Amniotic epithelial cell (primary cell): ENCODE measurements around the gene AP5M1.
"Not testable (repeated sequence)": the region's sequence is repeated elsewhere in the genome, so short reads cannot be mapped to it uniquely, and the experiment has no call there.

Source experiments
- DNase-seq: peaks from one replicate; pipeline ENCODE4 v3.0.0-alpha.2; 2010; ENCODE audit warnings: low read depth

The AP5M1 gene, protein sequence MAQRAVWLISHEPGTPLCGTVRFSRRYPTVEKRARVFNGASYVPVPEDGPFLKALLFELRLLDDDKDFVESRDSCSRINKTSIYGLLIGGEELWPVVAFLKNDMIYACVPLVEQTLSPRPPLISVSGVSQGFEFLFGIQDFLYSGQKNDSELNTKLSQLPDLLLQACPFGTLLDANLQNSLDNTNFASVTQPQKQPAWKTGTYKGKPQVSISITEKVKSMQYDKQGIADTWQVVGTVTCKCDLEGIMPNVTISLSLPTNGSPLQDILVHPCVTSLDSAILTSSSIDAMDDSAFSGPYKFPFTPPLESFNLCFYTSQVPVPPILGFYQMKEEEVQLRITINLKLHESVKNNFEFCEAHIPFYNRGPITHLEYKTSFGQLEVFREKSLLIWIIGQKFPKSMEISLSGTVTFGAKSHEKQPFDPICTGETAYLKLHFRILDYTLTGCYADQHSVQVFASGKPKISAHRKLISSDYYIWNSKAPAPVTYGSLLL

DNA sequence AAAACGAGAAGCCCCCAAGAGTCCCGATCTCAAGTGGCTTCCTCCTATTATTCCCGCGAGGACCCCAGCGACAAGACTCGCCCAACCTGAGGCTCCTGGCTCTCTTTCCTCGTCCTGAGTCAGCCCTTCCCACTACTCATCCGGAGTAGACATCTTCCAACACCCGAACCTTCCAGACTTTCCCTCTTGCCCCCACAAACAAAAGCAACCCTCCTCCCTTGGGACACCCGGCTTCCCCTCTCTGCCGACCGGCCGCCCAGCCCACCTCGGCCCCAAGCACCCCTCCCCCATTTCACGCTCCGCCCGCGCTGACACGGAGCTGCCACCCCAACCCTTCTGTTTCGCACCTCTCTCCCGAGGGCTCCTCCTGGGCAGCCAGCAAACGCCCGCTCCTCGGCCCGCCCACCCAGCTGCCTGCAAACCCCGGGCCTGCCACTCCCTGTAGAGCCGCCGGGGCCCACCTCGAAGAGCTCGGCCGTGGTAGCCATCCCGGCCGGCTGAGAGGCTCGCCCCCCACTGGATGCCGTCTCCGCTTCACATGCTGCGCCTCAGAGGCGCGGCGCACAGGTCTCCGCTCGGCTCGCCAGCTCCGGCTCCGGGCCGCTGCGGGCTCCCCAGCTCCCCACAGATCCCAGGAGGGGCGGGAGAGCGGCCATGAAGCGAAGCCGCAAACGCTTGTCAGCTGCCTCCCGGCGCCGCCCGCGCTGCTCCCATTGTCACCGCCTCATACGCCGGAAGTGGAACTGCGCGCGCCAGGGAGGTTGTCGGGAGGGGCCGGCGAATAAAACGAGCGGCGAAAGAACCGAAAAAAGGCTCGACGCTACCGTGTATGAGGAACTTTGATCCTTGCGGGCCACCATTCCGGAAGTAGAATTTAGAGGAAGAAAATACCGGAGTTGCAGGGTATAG lies at the start of gene AP5M1, which contains the start of gene EXOC5:
Gene AP5M1 (plus strand): TSS at position 811 of the 909 bp plus-strand sequence. CDS start 344 bp downstream, outside the sequence.
Gene EXOC5 (minus strand): TSS at position 745 of the 909 bp plus-strand sequence. CDS start 257 bp downstream, at position 488.
- peak; percentile 88 for DNase-seq

DNA sequence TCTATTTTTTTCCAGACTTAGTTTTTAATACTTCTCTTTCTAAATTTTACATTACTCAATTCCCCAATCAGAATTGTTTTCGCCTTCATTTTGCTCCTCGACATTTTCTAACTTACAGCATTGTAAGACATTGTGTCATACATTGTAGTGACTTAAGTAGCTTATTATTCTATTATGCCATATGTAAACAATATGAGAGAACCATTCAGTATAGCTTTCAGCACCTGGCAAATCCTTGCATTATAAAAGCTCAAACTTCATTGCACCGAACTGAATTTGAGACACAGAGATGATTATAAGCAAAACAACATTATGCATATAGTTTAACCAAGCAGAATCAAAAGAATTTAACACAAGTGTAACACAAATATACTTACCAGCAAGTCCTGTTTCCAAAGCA lies 46.8 kb upstream of the AP5M1 start:
- no peak for DNase-seq

DNA sequence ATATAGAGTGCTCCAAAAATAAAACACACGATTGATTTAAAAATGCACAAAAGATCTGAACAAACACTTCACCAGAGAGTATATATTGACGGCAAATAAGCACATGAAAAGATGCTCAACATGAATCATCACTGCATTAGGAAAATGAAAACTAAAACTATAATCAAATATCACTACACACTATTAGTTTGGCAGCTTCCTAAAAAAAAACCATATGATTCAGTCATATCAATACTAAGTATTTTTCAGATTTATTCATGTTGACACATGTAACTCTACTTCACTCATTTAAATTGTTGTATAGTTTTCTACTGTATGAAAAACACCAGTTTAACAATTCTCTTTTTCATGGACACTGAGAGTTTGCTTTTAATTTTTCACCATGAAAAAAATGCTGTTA lies 41.7 kb upstream of the AP5M1 start:
- DNase-seq, result no peak

DNA sequence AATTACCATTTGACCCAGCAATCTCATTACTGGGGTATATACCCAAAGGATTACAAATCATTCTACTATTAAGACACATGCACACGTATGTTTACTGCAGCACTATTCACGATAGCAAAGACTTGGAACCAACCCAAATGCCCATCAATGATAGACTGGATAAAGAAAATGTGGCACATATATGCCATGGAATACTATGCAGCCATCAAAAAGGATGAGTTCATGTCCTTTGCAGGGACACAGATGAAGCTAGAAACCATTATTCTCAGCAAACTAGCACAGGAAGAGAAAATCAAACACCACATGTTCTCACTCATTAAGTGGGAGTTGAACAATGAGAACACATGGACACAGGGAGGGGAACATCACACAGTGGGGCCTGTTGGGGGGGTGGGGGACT lies 40.5 kb upstream of the AP5M1 start:
- not testable (repeated sequence) for DNase-seq

DNA sequence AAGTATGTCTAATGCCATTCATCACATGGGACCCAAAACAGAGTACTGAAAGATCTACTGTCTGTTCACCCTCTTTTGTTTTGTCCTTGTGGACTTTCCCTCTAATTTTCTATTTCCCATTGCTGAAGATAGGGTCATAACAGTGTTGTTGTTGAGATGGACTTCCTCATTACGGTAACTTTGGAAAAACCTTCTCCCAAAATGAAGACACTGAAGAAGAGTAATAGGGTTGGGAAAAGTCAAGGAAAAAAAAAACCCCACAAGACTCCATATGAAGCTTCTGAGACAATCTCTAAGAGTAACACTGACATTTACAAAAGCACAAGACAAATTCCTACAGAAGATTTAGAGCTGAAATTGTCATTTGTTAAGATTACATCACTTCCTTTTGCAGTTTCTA lies 36.8 kb upstream of the AP5M1 start:
- DNase-seq, result no peak

DNA sequence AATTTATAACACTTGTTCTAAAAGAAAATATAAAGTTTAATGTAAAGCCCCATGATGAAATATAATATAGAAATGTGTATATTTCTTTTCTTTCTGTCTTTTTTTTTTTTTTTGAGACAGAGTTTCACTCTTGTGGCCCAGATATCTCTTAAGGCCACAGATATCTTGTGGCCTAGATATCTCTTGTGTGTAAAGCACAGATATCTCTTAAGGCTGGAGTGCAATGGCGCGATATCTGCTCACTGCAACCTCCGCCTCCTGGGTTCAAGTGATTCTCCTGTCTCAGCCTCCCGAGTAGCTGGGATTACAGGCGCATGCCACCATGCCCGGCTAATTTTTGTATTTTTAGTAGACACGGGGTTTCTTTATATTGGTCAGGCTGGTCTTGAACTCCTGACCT lies 28.7 kb upstream of the AP5M1 start:
- not testable (repeated sequence) for DNase-seq

DNA sequence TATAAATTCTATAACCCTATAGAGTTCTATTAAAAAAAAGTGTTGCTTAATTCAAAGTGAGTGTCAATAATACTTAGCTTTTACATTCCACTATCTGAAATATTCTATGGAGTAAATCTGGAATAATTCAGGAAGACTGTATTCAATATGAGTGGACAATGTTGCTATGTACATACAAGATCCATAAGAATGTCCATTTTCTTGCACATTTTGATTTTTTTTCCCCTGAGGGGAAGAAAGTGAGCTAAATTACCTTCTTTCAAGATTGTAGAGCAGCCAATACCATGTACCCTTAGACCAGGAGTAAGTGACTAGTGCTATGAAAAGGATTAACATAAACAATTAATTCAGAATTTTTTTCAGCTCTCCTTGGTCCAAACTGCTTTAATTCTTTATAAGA lies 25.5 kb upstream of the AP5M1 start:
- DNase-seq, result no peak

DNA sequence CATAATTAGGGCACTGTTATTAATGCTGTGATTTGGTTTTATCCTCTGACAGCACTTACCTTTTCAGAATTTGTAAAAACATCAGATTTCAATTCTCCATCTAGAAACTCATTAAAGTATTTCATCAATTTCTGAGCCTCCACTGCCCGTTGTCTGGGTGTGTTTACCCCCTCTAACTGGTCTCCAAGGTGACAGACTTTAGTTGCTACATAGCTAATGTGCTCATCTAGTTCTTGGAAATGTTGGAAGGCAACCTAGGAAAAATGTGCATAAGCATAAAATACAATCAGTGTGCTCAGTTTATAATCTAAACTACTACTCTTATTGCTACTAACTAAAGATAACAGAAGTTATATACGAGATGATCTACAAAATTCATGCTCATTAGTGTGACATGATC lies 24.7 kb upstream of the AP5M1 start:
- DNase-seq, result peak; percentile 44

DNA sequence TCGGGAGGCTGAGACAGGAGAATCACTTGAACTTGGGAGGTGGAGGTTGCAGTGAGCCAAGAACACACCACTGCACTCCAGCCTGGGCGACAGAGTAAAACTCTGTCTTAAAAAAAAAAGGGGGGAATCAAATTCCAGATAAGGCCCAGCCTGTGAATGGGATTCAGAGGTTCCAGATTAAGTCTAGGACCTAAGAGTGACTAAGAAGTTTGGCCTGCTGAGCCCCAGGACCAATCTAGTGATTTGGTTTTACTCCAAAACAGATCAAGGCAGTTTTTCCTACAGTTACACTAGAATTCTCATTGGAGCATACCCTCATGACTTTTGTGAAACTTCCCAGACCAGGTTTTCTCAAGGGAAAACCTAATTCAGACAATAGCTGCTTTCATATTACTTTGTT lies 22.8 kb upstream of the AP5M1 start:
- no peak for DNase-seq

DNA sequence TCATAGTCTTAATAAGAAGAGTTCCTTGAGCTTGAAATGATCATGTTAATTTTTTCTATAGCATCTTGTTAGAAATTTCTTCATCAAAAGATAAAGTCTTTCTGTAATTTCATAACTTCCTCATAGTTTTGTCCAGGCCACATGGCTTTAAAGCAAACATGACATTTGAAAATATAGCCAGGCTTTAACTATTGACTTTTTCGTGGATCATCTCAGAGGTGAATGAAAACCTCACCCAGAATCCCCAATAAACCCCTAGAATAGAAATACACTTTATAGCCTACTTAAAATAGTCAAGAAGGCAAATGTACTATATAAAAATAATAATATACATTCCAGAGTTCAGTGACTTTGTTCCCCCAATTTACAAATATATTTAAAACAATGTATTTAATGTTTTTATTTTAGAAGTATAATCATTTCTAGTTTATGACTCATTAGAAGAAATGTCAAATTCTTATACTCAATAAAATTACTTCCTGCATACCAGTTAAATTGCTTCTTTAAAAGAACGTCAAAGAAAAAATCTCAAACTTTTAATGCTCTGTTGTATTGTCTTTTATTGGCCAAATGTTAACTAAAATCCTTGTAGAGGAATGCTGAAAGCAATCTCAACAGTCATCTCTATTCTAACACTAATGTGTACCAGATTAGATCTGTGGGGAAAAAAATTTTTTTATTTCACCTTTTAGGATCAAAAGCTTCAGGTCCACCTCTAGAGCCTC lies 21.7 kb upstream of the AP5M1 start:
- no peak for DNase-seq

DNA sequence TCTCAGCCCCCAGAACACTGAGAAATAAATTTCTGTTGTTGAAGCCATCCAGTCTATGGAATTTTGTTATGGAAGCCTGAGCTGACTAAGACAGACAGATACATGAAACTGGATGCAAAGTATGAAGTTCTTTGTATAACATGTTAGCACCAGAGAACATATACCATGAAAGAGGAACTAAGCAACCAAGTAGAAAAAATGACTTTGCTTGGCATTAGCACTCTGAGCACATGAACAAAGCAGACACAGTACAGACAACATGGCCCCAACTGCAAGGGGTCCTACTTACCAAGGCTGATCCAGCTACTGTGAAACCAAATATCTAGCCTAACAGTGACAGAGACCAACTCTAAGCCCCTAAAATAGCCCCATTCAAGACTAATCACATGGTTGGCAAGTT lies 13.9 kb upstream of the AP5M1 start:
- DNase-seq, result no peak

DNA sequence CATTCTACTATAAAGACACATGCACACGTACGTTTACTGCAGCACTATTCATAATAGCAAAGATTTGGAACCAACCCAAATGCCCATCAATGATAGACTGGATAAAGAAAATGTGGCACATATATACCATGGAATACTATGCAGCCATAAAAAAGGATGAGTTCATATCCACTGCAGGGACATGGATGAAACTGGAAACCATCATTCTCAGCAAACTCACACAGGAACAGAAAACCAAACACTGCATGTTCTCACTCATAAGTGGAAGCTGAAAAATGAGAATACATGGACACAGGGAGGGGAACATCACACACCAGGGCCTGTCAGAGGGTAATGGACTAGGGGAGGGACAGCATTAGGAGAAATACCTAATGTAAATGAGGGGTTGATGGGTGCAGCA lies 10.6 kb upstream of the AP5M1 start:
- DNase-seq, result not testable (repeated sequence)

DNA sequence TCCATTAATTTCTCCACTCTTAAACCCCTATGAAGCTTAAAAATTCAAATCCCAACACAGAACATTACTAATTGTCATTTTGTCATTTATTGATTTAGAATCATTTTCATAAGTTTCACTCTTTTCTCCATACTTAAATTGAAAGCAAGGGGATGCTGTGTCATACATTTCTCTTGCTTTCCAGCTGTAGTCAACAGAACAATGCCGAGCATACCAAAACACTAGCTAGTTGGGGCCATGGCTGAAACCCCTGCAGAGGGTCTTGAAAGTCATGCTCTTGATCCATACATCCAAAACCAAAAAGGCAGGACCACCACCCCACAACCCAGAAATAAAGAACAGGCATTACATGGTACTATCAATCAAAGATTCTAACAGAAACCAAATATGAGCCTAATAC lies 9.1 kb upstream of the AP5M1 start:
- DNase-seq, result no peak

DNA sequence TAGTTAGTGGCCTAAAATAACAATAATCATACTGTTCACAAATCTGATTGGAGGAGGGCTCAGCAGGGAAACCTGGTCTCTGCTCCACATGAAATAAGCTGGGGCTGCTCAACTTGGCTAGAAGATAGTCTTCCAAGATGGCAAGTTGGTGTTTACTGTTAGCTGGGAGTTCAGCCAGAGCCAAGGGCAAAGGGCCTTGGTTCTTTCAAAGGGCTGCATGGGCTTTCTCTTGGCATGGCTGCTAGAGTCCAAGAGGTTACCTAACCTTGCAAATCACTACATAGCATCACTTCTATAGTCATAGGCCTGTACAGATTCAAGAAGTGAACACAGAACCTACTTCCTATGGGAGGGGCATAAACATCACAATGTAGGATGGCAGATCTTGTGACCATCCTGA lies 7.2 kb upstream of the AP5M1 start:
- no peak for DNase-seq

DNA sequence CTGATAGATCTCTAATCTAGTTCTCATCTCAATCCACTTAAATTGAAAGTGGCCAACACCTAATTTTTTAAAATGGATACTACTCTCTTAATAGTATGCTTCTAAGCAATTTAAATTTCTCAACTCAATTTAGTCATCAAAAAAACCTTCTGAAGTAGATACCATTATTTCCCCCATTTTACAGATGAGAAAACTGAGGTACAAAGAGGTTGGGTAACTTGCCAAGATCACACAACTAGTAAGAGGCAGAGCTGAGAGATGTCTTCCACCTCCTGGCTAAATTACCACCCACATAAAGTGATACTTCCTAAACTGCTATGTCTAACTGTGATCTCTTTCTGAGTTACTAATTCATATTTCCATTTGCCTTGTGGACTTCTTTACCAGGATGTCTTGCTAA lies 6.7 kb upstream of the AP5M1 start:
- no peak for DNase-seq

DNA sequence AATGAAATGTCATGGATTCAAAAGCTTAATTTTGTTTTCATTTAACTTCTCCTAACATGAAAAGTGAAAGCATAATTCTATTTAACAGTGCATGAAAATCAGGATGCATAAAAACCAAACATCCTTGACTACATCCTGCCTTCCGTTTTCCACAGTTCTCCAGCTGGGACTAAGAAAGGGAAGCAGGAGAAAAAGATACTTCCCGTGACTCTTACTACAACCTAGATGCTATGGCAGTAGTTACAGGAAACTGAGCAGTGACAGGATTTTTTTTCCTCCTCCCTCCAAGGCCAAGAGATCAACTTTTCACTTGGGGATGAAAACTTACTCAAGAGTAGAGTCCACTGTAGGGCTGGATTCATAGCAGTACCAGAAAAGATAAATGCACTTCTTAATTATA lies 2.7 kb upstream of the AP5M1 start:
- DNase-seq, result no peak

DNA sequence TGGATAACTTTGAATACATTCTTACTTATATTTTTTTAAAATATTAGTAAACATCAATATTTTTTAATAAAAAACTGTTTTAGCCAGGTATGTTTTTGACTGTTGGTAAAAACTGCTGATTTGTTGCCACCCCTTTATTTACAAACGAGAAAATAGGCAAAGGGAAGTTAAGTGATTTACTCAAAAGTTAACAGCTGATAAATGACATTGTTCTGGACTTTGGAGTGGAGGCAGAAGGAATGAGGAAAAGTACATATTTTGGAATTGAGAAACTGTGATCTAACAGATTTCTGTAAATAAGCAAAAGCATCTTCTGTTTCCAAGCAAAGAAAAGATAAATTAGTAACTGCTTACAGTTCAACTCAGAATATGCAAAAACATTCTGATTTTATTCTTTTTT lies 4.5 kb downstream of the AP5M1 start:
- DNase-seq, result no peak

DNA sequence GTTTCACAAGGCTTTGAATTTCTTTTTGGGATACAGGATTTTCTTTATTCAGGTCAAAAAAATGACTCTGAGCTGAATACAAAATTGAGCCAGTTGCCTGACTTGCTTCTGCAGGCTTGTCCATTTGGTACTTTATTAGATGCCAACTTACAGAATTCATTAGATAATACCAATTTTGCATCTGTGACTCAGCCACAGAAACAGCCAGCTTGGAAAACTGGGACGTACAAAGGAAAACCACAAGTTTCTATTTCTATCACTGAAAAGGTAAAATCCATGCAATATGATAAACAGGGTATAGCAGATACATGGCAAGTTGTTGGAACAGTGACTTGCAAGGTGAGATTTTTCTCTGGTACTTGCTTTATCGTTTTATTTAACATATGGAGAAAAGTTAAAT lies 5.8 kb downstream of the AP5M1 start:
- no peak for DNase-seq

DNA sequence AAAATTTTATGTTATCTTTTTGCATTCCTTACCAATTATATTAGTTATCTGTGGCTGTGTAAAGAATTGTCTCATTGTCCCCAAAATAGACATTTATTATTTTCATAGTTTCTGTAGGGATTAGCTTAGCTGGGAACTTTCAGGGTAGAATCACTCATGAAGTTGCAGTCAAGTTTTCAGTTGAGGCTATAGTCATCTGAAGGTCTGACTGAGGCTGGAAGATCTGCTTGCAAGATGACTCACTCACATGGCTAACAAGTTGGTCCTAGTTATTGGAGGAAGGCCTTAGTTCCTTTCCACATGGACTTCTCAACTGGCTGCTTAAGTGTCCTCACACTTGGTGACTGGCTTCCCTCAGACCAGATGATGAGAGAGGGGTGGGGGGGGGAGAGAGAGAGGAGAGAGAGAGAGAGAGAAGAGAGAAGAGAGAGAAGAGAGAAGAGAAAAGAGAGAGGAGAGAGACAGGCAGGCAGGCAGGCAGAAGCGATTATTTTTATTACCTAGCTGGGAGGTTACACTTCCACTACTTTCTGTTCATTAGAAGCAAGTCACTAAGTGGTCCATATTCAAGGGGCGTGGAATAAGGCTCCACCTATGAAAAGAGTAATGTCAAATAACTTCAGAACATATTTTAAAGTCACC lies 6.4 kb downstream of the AP5M1 start:
- no peak for DNase-seq

DNA sequence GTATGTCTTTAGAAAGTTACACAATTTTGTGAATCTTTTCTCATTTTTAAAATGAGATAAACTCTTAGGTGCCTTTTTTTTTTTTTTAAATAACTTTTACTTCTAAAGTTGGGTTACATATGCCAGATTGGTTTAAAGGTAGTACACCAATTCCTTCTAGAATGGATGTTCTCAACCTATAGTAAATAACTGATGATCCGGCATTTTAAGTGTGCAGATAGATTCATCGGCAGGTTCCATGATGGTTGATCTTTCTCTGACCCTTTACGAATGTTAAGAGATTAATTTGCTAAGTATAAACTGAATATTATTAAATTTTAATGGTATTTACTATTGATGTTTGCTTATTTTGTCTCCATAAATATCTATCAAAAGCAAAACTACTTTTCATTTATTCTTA lies 8.3 kb downstream of the AP5M1 start:
- DNase-seq, result no peak

DNA sequence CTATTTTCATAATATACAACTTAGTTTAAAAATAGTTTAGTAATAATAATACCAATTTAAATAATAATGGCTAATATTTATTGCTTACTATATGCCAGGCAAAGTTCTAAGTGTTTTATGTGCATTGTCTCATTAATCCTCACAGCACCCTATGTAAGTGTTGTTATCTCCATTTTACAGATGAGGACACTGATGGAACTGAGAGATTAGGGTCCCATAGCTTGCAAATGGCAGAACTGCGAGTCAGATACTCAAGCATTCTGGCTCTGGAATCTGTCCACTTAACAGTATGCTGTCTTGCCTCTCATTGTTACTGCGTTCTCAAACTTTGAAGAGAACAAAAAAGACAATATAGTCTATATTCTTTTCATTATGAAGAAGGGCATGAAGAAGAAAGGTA lies 19.0 kb downstream of the AP5M1 start:
- peak; percentile 17 for DNase-seq

DNA sequence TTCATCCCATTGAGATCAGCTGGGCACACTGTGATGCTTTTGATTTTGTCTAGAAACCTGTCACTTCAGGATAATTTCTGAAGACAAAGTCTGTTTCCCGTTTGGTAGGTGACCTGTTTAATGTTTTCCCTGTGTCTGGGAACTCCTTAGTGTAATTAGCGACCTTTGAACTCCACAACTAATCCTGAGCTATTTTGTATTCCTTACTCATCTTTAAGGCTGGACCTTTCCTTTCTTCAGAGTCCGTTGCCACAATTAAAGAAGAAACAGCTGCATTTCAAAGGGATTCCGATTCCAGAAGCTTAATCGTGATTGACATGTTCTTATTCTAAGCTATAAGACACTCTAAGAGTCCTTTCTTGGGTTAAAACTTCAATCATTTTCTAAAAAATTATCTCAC lies 22.0 kb downstream of the AP5M1 start:
- no peak for DNase-seq
